GM19035 (cell line): Measurements from ENCODE around the gene SCYL1.

Experiments used
- ATAC-seq: cut with Tn5 transposase; IDR thresholded peaks from one replicate; pipeline ENCODE4 v1.9.1; 2021; ENCODE audit not compliant: unreplicated experiment

Gene SCYL1

DNA sequence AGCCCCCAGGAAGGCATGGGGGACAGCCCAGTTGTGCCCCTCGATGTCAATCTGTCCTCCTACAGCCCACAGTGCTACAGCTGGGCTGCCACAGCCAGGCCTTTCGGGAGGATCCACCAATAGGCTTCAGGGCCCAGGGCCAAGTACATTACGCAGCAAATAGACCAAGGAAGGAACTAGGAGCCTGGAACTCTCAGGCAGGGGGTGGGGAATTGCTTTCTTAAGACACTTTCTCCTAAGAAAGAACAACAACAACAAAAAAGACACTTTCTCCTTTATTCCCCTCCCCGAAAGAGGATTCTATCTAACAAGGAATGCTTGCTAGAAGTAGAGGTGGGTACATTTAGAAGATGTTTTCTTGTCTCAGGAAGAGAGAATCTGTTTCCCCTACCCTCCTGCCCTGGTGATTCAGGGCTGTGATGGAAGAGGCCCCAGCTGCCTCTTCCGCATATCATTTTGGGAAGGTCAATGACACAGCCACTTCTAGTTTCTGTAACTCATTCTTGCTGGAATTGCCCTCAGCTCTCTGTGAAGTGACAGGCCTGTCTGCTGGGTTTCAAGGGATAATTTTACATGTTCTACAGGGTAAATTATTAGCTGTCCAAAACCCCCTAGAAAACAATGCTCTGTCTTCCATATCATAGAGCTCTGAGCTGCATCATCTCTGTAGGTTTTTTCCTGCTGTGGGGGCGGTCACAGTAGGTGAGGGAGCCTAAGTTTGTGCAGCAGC lies 32.1 kb upstream of the SCYL1 start:
- ATAC-seq = no peak

DNA sequence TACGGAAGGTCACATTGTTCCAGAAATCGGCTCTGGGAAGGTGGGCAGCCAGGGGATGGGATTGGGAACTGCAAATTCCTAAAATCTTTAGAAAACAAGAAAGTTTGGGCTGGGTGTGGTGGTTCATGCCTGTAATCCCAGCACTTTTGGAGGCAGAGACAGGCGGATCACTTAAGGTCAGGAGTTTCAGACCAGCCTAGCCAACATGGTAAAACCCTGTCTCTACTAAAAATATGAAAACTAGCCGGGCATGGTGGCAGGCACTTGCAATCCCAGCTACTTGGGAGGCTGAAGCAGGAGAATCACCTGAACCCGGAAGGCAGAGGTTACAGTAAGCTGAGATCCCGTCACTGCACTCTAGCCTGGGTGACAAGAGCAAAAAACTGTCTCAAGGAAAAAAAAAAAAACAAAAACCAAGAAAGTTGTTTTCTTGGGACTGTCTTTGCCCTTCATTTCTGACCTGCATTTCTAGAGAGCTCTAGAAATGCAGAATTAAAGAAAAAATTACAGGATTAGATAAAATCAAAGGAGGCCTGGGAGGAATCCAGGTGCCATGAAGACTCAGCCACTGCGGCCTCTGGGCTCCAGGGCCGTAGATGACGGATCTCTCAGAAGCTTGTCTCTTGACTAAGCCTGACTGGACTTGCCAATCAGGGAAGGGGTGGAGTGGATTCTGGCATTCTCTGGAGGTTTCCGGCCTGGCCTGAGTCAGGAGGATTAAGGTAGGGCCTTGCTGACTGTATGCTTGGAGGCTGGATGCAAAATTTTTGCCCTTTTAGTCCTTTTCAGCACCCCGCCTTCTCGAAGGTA lies 31.3 kb upstream of the SCYL1 start:
- ATAC-seq = no peak

DNA sequence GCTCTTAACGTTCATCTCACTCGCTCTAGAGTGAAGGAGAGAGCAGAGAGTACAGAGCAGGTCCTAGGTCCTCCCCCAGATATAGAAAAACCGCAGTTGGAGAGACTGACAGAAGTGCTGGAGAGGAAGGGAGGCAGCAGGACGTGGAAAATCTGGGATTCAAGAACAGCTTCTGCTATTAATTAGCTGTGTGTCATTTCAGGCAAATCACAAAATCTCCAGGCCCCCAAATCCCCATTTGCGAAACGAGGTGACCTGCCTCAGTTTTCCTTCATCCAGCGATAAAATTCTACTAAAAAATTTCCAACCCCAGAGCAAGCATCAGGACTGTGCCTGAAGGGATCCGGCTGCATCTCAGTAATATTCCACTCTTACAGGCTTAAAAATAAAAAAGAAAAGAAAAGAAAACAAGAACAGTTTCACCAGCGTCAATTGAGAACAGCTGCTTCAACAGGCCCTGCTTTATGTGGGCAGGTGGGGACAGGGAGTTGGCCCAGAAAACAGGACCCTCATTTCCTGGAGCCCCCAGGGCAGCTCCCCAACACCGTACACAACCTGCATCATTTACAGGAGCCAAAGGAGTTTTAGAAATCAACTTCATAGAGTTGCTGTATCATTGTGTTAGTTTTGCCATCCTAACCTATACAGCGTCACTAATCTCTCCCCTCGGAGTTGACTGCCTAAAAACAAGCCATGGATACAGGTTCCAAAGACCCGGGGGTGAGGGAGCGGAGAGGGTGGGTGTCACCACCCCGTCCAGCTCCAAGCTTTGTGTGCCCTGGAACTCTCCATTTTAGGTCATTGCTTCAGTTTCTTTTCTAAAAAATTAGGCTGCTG lies 28.4 kb upstream of the SCYL1 start:
- ATAC-seq = peak; percentile 0

DNA sequence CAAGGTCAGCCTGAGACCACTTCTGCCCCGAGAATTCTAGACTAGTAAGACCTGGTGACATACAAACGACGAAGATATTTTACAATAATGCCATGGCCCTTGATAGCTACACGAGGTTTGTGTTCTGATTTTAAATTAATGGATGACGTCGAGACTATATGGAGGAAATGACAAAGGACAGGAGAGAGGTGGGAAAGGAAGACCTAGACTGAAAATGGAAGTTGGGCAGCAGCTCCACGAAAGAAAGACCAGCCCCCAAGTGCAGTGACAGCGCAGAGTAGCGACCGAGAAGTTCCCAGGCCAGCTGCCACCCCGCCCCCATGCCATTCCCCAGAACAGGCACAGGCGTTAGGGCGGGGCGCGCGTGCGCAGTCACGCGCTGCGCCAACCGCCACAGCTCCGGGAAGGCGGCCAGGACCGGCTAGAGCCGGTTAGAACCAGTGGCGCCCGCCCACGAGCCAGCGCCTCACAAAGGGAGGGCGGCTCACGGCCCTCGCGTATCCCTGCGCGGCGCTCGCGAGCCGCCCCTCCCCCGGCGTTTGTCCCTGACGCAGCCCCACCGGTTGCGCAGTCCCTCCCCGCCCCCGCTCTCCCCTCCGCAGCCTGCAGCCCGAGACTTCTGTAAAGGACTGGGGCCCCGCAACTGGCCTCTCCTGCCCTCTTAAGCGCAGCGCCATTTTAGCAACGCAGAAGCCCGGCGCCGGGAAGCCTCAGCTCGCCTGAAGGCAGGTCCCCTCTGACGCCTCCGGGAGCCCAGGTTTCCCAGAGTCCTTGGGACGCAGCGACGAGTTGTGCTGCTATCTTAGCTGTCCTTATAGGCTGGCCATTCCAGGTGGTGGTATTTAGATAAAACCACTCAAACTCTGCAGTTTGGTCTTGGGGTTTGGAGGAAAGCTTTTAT lies 27.5 kb upstream of the SCYL1 start:
- ATAC-seq = peak; percentile 68

DNA sequence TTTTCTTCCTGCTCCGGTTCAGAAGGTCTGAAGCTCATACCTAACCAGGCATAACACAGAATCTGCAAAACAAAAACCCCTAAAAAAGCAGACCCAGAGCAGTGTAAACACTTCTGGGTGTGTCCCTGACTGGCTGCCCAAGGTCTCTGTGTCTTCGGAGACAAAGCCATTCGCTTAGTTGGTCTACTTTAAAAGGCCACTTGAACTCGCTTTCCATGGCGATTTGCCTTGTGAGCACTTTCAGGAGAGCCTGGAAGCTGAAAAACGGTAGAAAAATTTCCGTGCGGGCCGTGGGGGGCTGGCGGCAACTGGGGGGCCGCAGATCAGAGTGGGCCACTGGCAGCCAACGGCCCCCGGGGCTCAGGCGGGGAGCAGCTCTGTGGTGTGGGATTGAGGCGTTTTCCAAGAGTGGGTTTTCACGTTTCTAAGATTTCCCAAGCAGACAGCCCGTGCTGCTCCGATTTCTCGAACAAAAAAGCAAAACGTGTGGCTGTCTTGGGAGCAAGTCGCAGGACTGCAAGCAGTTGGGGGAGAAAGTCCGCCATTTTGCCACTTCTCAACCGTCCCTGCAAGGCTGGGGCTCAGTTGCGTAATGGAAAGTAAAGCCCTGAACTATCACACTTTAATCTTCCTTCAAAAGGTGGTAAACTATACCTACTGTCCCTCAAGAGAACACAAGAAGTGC lies 26.7 kb upstream of the SCYL1 start:
- no peak for ATAC-seq

GRCh38 chr11:65498727-65498976 lies 26.2 kb upstream of the SCYL1 start:
- ATAC-seq = no peak

DNA sequence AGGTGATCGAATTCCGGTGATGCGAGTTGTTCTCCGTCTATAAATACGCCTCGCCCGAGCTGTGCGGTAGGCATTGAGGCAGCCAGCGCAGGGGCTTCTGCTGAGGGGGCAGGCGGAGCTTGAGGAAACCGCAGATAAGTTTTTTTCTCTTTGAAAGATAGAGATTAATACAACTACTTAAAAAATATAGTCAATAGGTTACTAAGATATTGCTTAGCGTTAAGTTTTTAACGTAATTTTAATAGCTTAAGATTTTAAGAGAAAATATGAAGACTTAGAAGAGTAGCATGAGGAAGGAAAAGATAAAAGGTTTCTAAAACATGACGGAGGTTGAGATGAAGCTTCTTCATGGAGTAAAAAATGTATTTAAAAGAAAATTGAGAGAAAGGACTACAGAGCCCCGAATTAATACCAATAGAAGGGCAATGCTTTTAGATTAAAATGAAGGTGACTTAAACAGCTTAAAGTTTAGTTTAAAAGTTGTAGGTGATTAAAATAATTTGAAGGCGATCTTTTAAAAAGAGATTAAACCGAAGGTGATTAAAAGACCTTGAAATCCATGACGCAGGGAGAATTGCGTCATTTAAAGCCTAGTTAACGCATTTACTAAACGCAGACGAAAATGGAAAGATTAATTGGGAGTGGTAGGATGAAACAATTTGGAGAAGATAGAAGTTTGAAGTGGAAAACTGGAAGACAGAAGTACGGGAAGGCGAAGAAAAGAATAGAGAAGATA lies 25.7 kb upstream of the SCYL1 start, which contains the start of gene MALAT1:
Gene MALAT1 (plus strand): TSS at position 69 of the 736 bp plus-strand sequence.
- ATAC-seq = peak; percentile 30

DNA sequence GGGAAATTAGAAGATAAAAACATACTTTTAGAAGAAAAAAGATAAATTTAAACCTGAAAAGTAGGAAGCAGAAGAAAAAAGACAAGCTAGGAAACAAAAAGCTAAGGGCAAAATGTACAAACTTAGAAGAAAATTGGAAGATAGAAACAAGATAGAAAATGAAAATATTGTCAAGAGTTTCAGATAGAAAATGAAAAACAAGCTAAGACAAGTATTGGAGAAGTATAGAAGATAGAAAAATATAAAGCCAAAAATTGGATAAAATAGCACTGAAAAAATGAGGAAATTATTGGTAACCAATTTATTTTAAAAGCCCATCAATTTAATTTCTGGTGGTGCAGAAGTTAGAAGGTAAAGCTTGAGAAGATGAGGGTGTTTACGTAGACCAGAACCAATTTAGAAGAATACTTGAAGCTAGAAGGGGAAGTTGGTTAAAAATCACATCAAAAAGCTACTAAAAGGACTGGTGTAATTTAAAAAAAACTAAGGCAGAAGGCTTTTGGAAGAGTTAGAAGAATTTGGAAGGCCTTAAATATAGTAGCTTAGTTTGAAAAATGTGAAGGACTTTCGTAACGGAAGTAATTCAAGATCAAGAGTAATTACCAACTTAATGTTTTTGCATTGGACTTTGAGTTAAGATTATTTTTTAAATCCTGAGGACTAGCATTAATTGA lies 25.0 kb upstream of the SCYL1 start:
- no peak for ATAC-seq

DNA sequence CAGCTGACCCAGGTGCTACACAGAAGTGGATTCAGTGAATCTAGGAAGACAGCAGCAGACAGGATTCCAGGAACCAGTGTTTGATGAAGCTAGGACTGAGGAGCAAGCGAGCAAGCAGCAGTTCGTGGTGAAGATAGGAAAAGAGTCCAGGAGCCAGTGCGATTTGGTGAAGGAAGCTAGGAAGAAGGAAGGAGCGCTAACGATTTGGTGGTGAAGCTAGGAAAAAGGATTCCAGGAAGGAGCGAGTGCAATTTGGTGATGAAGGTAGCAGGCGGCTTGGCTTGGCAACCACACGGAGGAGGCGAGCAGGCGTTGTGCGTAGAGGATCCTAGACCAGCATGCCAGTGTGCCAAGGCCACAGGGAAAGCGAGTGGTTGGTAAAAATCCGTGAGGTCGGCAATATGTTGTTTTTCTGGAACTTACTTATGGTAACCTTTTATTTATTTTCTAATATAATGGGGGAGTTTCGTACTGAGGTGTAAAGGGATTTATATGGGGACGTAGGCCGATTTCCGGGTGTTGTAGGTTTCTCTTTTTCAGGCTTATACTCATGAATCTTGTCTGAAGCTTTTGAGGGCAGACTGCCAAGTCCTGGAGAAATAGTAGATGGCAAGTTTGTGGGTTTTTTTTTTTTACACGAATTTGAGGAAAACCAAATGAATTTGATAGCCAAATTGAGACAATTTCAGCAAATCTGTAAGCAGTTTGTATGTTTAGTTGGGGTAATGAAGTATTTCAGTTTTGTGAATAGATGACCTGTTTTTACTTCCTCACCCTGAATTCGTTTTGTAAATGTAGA lies 24.3 kb upstream of the SCYL1 start:
- no peak for ATAC-seq

DNA sequence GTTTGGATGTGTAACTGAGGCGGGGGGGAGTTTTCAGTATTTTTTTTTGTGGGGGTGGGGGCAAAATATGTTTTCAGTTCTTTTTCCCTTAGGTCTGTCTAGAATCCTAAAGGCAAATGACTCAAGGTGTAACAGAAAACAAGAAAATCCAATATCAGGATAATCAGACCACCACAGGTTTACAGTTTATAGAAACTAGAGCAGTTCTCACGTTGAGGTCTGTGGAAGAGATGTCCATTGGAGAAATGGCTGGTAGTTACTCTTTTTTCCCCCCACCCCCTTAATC lies 23.8 kb upstream of the SCYL1 start:
- ATAC-seq = no peak

GRCh38 chr11:65501472-65502273 lies 23.2 kb upstream of the SCYL1 start:
- no peak for ATAC-seq

GRCh38 chr11:65502274-65502554 lies 22.7 kb upstream of the SCYL1 start:
- no peak for ATAC-seq

- no peak for ATAC-seq
Measured at GRCh38 chr11:65502555-65503367, 22.1 kb upstream of the SCYL1 start.

DNA sequence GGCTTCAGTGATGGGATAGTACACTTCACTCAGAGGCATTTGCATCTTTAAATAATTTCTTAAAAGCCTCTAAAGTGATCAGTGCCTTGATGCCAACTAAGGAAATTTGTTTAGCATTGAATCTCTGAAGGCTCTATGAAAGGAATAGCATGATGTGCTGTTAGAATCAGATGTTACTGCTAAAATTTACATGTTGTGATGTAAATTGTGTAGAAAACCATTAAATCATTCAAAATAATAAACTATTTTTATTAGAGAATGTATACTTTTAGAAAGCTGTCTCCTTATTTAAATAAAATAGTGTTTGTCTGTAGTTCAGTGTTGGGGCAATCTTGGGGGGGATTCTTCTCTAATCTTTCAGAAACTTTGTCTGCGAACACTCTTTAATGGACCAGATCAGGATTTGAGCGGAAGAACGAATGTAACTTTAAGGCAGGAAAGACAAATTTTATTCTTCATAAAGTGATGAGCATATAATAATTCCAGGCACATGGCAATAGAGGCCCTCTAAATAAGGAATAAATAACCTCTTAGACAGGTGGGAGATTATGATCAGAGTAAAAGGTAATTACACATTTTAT lies 21.4 kb upstream of the SCYL1 start:
- ATAC-seq = no peak

- no peak for ATAC-seq
Measured at GRCh38 chr11:65503949-65504673, 20.8 kb upstream of the SCYL1 start.
